ENCODE measurements around the gene CCDC148. TPM values are rescaled to one million over a fixed set of nuclear protein-coding genes. Genes with fewer than 3 reads are reported as not detected.
A peak's percentile ranks its signal among the peaks of the same experiment; 100 is the strongest.

CCDC148 gene
- total RNA-seq, 1 experiment from 2014 or later = 3.2 TPM

DNA sequence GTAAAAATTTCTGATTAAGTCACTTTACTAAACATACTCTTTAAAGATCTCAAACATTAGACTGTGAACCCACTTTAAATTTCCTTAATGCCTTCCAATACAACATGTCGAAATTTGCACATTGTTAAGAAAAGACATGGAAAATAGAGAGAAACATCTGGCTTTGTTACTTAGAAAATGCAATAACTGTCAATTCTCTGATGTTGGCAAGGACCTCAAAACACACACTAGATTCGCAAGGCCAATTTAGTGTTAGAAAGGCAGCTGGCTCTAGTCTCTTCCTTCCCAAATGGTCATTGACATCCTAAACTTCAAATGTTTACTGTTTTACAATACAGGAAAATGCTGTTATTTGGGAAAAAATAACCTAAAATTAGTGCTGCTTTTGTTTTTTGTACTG lies 244.3 kb downstream of the CCDC148 start:
- H3K4me3 ChIP-seq = no peak overlapping the region
- no peaks in the 10 kb centered on the region for H3K27me3 ChIP-seq (replicated peaks)
- H3K36me3 ChIP-seq = no peaks in the 10 kb centered on the region
- no peak overlapping the region for H3K27ac ChIP-seq
- H3K9me3 ChIP-seq (replicated peaks) = no peaks in the 10 kb centered on the region
- no peak for DNase-seq (ENCODE audit: low read depth in 1 of 2, low spot score in 2 of 2)
- peaks cover 10% of the 10 kb centered on the region for H3K4me1 ChIP-seq (replicated peaks)

DNA sequence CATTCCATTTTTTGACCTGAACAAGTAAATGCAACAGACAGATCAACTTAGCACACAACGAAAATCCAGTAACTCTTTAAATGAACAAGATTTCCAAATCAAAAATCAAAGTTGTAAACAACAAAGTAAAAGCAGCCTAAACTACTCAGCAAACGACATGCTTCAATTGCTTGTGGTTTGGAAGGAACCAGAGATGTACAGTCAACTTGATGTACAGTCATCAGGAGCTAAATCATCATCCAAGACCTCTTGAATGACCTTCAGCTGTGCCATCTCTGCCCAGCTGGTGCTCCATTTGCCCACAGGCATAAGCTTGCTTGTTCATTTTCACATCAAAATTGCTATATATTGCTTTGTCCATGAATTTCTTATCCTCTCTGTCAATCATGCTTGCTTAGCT lies 245.1 kb downstream of the CCDC148 start:
- Histone ChIP-seq H3K9me3 (replicated peaks) (no peaks in the 10 kb centered on the region), H3K4me3 (no peak overlapping the region), H3K27me3 (replicated peaks) (no peaks in the 10 kb centered on the region), H3K27ac (no peak overlapping the region), H3K36me3 (no peaks in the 10 kb centered on the region), H3K4me1 (replicated peaks) (peaks cover 10% of the 10 kb centered on the region)
- no peak for DNase-seq (ENCODE audit: low read depth in 1 of 2, low spot score in 2 of 2)

DNA sequence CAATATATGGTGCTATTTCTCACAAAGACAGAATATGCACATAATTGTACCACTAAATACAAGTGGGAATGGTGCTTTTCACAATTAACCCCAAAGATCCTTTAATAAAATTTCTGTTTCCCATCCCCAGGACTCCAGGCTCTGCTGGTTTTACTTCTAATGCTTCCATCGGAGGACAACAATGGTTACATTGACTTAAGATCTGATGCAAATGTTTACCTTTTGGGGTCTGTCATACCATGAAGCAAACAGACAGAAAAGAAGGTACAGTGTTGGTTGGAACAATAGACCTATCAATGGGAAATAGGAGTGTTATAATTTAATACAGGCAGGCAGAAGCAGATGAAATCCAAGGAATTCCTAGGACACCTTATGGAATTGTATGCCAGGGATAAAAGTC lies 249.2 kb downstream of the CCDC148 start:
- no peaks in the 10 kb centered on the region for H3K27me3 ChIP-seq (replicated peaks)
- H3K9me3 ChIP-seq (replicated peaks) = no peaks in the 10 kb centered on the region
- no peak overlapping the region for H3K4me3 ChIP-seq
- peaks cover 27% of the 10 kb centered on the region for H3K4me1 ChIP-seq (replicated peaks)
- H3K36me3 ChIP-seq = no peaks in the 10 kb centered on the region
- DNase-seq (ENCODE audit: low read depth in 1 of 2, low spot score in 2 of 2) = no peak
- no peak overlapping the region for H3K27ac ChIP-seq

DNA sequence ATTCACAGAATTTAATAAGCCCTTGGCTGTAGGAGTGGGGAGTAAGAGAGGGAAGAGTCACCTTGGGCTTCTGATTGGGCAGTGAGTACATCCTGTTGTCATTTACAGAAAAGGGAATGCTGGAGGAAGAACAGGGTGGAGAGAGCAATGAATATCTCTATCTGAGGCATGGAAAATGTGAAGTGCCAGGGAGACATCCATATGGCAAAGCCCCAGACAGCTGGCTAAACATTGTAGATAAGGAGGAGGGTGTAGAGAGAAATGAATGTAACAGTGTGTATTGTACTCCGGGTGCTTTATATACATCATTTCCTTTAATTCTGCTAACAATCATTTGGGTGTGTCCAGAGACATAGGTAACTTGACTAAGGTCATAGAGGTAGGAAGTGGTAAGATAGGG lies 251.3 kb downstream of the CCDC148 start:
- peaks cover 34% of the 10 kb centered on the region for H3K4me1 ChIP-seq (replicated peaks)
- H3K27ac ChIP-seq = no peak overlapping the region
- H3K4me3 ChIP-seq = no peak overlapping the region
- DNase-seq (ENCODE audit: low read depth in 1 of 2, low spot score in 2 of 2) = no peak
- no peaks in the 10 kb centered on the region for H3K9me3 ChIP-seq (replicated peaks)
- H3K36me3 ChIP-seq = no peaks in the 10 kb centered on the region
- H3K27me3 ChIP-seq (replicated peaks) = no peaks in the 10 kb centered on the region

DNA sequence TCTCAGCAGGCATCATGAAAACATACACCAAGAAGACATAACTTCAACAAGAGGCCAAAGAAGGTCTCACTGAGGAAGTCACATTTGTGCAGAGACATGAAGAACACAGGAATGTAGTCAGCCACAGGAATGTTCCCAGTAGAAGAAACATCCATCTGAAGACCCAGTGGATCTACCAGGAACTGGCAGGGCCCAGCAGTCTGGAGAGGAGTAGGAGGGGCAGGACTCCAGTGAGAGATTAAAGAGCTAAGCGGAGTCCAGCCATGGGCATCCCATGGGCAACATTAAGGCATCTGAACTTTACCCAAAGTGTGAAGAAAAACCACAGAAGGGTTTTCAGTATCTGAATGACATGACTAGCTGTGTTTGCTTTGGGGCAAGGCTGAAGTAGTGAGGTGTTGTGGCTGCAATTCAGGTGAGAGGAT lies 251.8 kb downstream of the CCDC148 start:
- Histone ChIP-seq H3K4me3 (no peak overlapping the region), H3K36me3 (no peaks in the 10 kb centered on the region), H3K27me3 (replicated peaks) (no peaks in the 10 kb centered on the region), H3K9me3 (replicated peaks) (no peaks in the 10 kb centered on the region), H3K27ac (no peak overlapping the region), H3K4me1 (replicated peaks) (peaks cover 34% of the 10 kb centered on the region)
- DNase-seq (ENCODE audit: low read depth in 1 of 2, low spot score in 2 of 2) = peak; percentile 30 to 48

DNA sequence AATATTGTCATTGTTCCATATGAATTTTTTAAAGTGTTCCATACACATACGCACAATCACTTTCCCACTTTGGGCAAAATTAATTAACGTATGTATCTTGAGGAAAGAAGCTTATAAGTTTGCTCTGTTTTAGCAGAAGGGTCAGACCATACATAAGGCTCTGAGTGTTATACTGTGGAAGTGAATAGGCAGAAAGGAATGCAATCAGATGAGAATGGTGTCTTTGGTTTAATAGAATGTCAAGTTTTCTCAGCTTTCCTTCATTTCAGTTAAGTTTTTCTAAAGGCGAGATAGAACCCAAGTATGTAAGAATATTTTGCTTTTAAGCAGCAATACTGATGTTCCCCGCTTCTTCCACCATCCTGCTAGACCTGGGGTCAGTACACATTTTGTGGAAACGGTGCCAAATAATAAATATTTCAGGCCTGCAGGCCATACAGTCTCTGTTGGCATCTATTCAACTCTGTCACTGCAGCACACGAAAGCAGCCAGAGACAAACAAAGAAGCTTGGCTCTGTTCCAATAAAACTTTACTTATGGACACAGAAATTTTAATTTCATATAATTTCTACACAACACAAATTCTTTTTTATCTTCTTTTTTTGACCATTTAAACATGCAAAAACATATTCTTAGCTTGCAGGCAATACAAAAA lies 254.3 kb downstream of the CCDC148 start:
- Histone ChIP-seq H3K27me3 (replicated peaks) (no peaks in the 10 kb centered on the region), H3K9me3 (replicated peaks) (no peaks in the 10 kb centered on the region), H3K36me3 (no peaks in the 10 kb centered on the region), H3K4me1 (replicated peaks) (peaks cover 34% of the 10 kb centered on the region), H3K27ac (no peak overlapping the region), H3K4me3 (no peak overlapping the region)
- DNase-seq (ENCODE audit: low read depth in 1 of 2, low spot score in 2 of 2) = peak in 1 of 2 experiments; percentile 54

DNA sequence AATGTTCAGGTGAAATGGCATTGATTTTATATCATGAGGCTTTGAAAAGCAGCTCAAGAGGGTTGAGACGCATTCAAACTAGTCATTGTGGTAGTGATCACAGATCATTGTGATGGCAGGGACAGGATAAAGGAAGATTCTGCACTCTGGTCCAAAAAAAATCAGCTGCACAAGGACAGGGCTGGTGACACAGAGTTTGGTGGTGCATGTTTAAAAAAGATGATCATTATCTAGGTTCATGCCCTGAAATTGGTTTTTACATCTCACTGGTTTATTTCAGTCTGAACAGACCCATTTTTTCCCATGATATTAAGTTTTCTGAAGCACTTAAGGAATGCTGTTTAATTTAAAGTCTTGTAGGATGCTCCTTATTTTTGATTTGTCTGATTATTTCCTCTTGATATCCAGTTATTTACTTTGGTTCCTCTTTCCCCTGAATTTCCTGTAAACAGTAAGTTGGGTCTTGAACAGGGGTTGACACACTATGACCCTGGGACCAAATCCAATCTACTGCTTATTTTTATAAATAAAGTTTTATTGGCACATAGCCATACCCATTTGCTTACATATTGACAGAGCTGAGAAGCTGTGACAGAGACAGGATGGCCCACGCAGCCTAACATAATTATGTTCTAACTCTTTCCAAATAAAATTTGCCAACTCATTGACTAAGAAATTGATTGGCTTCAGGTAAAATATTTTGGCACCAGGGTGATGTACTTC lies 256.5 kb downstream of the CCDC148 start:
- Histone ChIP-seq H3K36me3 (no peaks in the 10 kb centered on the region), H3K27me3 (replicated peaks) (no peaks in the 10 kb centered on the region), H3K9me3 (replicated peaks) (no peaks in the 10 kb centered on the region), H3K27ac (no peak overlapping the region), H3K4me3 (no peak overlapping the region), H3K4me1 (replicated peaks) (peaks cover 34% of the 10 kb centered on the region)
- no peak for DNase-seq (ENCODE audit: low read depth in 1 of 2, low spot score in 2 of 2)

DNA sequence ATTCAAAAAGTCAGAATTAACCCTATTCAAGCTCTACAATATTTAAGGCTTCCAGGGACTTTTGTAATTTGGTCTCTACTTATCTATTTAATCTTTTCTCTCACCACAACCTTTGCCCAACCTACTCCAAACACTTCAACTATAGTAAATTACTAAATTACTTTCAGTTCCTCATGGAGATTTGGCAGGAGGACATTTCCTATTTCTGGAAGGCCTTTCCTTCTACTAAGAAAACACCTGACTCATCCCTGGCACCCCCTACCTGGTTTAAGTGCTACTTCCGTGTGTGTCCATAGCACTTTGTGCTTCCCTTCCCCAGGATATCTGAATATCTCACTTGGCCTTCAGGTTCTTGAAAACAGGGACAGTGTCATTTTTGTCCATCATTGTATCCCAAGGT lies 258.6 kb downstream of the CCDC148 start:
- H3K4me1 ChIP-seq (replicated peaks) = peaks cover 19% of the 10 kb centered on the region
- no peak for DNase-seq (ENCODE audit: low read depth in 1 of 2, low spot score in 2 of 2)
- H3K27ac ChIP-seq = no peak overlapping the region
- H3K9me3 ChIP-seq (replicated peaks) = no peaks in the 10 kb centered on the region
- no peaks in the 10 kb centered on the region for H3K36me3 ChIP-seq
- H3K4me3 ChIP-seq = no peak overlapping the region
- no peaks in the 10 kb centered on the region for H3K27me3 ChIP-seq (replicated peaks)

DNA sequence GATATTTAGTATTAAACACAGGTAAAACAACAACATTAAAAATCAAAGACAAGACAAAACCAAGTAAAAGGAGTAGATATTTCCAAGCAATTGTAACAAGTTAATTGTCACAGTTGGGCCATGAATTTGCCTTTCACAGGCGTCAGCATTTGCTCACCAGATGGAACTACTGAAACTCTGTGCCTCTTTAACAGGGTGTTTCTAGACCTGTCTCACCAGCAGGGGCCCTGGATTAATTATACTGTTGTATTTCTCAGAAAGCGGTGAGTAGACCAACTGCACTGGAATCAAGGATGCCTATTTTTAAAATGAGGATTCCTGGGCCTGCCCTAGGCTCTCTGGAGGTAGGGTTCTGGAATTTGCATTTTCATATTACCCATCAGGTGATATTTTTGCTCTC lies 262.3 kb downstream of the CCDC148 start:
- Histone ChIP-seq H3K9me3 (replicated peaks) (no peaks in the 10 kb centered on the region), H3K4me1 (replicated peaks) (peaks cover 9% of the 10 kb centered on the region), H3K4me3 (no peak overlapping the region)

DNA sequence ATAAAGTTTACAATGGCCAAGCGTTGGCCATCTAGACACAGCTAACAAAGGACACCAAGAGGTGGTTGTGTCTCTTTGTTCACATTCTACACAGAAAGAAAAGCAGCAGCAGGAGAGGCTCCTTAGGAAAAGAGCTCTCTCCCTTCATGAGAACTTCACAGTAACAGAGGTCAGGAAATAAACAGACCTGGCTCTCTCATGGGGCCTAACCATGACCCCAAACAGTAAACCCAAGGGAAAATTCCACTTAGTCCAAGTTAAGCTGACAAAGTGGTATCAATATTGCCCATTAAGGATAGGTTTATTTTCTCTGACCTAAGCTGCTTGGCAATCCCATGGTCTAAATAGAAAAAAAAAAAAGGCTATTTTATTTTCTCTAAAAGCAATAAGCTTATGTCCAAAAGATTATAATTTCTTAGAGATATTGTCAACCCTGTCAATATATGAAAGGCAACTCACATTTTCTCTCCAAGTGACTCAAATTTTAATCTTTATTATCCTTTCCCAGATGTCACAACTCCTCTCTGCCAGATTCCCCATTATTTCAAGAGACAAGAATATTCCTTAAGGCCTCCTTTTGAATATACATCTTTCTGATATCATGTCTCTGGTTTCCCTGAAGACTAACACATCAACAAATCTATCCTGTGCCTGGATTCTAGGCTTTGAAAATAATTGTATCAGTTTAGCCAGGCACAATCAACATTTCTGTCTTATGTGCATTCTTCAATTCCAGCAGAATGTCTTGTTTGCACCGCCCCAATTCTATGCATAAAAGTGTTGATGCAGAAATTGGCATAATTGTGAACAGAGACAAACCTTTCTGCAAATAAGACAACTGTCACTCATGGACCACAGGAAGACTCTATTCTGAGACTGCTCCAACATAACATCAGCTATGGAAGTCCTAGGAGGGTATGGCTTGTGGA lies 263.8 kb downstream of the CCDC148 start:
- DNase-seq (ENCODE audit: low read depth in 1 of 2, low spot score in 2 of 2) = no peak
- Histone ChIP-seq H3K27me3 (replicated peaks) (no peaks in the 10 kb centered on the region), H3K36me3 (no peaks in the 10 kb centered on the region), H3K27ac (no peak overlapping the region), H3K9me3 (replicated peaks) (no peaks in the 10 kb centered on the region; the same call in 1 of the 2 replicates), H3K4me1 (replicated peaks) (peaks cover 9% of the 10 kb centered on the region), H3K4me3 (no peak overlapping the region)

More for the DNA sequence above, 262.3 kb downstream of the CCDC148 start:
- no peak for DNase-seq (ENCODE audit: low read depth in 1 of 2, low spot score in 2 of 2)
- H3K27me3 ChIP-seq (replicated peaks) = no peaks in the 10 kb centered on the region
- no peak overlapping the region for H3K27ac ChIP-seq
- no peaks in the 10 kb centered on the region for H3K36me3 ChIP-seq

DNA sequence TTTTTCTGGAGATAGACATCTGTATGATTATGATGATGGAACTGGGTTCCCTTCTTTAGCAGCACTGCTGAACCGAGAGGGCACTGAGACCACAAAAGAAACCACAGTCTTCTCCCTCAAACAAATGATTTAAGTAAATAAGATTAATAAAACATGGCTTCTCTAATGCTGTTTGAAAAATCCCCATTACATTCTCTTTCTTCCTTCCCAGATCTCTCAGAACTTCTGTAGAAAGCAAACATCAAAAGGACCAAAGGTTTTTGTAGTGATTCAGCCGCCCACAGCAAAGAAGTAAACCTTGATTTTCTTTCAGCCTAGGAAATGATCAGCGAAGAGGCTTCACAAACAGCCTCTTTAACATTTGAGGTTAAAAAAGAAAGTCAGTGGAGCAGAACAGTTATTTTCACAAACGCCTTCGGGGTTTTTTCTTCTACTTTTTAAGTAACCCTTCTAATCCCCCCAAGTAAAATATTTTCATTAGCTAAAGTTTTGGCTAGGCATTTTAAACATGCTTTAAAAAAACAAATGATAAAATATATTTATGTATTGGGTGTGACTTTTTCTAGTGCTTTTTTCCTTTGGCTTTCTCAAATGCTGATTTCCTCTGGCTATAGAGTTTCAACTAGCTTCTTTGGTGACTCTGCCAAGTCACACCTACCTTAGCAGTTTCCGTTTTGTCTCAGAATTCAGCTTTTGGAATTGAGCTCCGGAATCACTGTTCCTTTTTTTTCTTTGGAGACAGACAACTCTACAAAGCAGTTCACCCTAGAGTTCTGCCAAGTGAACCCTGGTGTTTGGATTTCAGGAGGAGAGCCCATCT lies 265.3 kb downstream of the CCDC148 start:
- peak in 1 of 2 experiments; percentile 53 for DNase-seq (ENCODE audit: low read depth in 1 of 2, low spot score in 2 of 2)

DNA sequence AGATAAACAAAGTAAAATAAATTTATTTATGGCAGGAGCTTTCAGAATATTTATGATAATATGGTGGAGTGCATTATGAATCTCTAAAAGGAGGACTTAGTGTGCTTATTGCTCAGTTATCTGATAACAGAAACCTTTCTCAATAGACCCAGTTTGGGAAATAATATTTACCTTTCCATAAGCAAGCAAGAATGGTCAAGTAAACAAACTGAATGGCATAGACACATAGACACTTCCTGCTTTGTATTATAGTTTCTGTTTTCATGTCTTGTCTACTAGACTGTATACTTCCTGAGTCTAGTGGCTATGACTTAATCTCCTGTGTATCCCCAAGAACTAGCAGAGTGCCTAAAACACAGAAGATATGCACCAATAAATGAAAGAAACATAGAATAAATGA lies 267.0 kb downstream of the CCDC148 start:
- H3K27ac ChIP-seq = no peak overlapping the region
- DNase-seq (ENCODE audit: low read depth in 1 of 2, low spot score in 2 of 2) = no peak
- no peaks in the 10 kb centered on the region; the same call in 1 of the 2 replicates for H3K9me3 ChIP-seq (replicated peaks)
- H3K4me3 ChIP-seq = no peak overlapping the region
- H3K27me3 ChIP-seq (replicated peaks) = no peaks in the 10 kb centered on the region
- no peaks in the 10 kb centered on the region for H3K36me3 ChIP-seq
- peaks cover 9% of the 10 kb centered on the region for H3K4me1 ChIP-seq (replicated peaks)

More for the DNA sequence above, 265.3 kb downstream of the CCDC148 start:
- Histone ChIP-seq H3K4me3 (peak overlapping the region; percentile 7; the same call in 1 of the 2 replicates), H3K36me3 (no peaks in the 10 kb centered on the region), H3K27me3 (replicated peaks) (no peaks in the 10 kb centered on the region), H3K4me1 (replicated peaks) (peaks cover 9% of the 10 kb centered on the region), H3K9me3 (replicated peaks) (no peaks in the 10 kb centered on the region; the same call in 1 of the 2 replicates), H3K27ac (peak overlapping the region; percentile 9; the same call in 1 of the 2 replicates)

DNA sequence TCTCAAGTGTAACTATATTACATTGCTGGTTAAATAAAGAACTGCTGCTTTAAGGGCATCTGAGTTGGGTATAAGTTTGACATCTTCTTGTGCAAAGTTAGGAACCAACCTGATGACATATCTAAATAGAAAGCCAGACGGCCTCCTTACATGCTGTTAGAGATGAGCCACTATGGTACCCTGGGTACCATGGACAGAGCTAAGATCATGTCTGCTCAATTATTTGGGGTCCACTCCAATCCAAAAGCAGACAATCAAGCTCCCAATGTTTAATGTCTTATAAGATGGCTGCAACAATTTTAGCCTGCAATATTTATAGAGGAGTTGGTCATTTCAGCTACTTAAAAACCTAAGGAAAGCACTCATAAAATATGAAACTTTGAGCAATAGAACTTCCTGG lies 268.6 kb downstream of the CCDC148 start:
- Histone ChIP-seq H3K4me1 (replicated peaks) (peaks cover 3% of the 10 kb centered on the region), H3K9me3 (replicated peaks) (no peaks in the 10 kb centered on the region; the same call in 1 of the 2 replicates), H3K27ac (no peak overlapping the region), H3K36me3 (no peaks in the 10 kb centered on the region), H3K4me3 (no peak overlapping the region), H3K27me3 (replicated peaks) (no peaks in the 10 kb centered on the region)
- no peak for DNase-seq (ENCODE audit: low read depth in 1 of 2, low spot score in 2 of 2)

Measured in SJSA1 (cell line).